ENCODE data around the gene AKR1D1. TPM values are rescaled to one million over a fixed set of nuclear protein-coding genes. Genes with fewer than 3 reads are reported as not detected.
"Not testable (repeated sequence)": the region's sequence is repeated elsewhere in the genome, so short reads cannot be mapped to it uniquely, and the experiment has no call there.

The AKR1D1 gene
- total RNA-seq, 1 donor from 2014 or later: not detected

- intact Hi-C loops (cut with micrococcal nuclease): no loop called here
- TF ChIP-seq, protein P1, sequence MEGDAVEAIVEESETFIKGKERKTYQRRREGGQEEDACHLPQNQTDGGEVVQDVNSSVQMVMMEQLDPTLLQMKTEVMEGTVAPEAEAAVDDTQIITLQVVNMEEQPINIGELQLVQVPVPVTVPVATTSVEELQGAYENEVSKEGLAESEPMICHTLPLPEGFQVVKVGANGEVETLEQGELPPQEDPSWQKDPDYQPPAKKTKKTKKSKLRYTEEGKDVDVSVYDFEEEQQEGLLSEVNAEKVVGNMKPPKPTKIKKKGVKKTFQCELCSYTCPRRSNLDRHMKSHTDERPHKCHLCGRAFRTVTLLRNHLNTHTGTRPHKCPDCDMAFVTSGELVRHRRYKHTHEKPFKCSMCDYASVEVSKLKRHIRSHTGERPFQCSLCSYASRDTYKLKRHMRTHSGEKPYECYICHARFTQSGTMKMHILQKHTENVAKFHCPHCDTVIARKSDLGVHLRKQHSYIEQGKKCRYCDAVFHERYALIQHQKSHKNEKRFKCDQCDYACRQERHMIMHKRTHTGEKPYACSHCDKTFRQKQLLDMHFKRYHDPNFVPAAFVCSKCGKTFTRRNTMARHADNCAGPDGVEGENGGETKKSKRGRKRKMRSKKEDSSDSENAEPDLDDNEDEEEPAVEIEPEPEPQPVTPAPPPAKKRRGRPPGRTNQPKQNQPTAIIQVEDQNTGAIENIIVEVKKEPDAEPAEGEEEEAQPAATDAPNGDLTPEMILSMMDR (IDR thresholded peaks at IDR 0.05; ENCODE audit: borderline replicate concordance): no peak
- no peaks in the 10 kb centered on the region for H3K4me1 ChIP-seq
- no peak overlapping the region for H3K4me3 ChIP-seq
- no peak overlapping the region for H3K27ac ChIP-seq (replicated peaks)
- peaks cover 1% of the 10 kb centered on the region for H3K27me3 ChIP-seq (ENCODE audit: low read depth)
- no peaks in the 10 kb centered on the region for H3K9me3 ChIP-seq (replicated peaks)
- H3K36me3 ChIP-seq: no peaks in the 10 kb centered on the region
- DNase-seq: no peak
These were observed 14.8 kb downstream of the AKR1D1 start for GRCh38 chr7:138091032-138091431.

GRCh38 chr7:138091840-138092239, 15.6 kb downstream of the AKR1D1 start:
- H3K36me3 ChIP-seq; H3K4me1 ChIP-seq; H3K27me3 ChIP-seq (ENCODE audit: low read depth); H3K4me3 ChIP-seq; H3K27ac ChIP-seq (replicated peaks); DNase-seq; H3K9me3 ChIP-seq (replicated peaks); intact Hi-C loops (cut with micrococcal nuclease): not testable (repeated sequence)

- TF ChIP-seq, protein P1 (IDR thresholded peaks at IDR 0.05; ENCODE audit: borderline replicate concordance): no peak
- Histone ChIP-seq H3K4me1 (no peaks in the 10 kb centered on the region), H3K9me3 (replicated peaks) (no peaks in the 10 kb centered on the region), H3K36me3 (no peaks in the 10 kb centered on the region), H3K27ac (replicated peaks) (no peak overlapping the region), H3K4me3 (no peak overlapping the region), H3K27me3 (ENCODE audit: low read depth) (no peaks in the 10 kb centered on the region)
- intact Hi-C loops (cut with micrococcal nuclease): no loop called here
- no peak for DNase-seq
These were observed 16.3 kb downstream of the AKR1D1 start for GRCh38 chr7:138092486-138093028.

DNA sequence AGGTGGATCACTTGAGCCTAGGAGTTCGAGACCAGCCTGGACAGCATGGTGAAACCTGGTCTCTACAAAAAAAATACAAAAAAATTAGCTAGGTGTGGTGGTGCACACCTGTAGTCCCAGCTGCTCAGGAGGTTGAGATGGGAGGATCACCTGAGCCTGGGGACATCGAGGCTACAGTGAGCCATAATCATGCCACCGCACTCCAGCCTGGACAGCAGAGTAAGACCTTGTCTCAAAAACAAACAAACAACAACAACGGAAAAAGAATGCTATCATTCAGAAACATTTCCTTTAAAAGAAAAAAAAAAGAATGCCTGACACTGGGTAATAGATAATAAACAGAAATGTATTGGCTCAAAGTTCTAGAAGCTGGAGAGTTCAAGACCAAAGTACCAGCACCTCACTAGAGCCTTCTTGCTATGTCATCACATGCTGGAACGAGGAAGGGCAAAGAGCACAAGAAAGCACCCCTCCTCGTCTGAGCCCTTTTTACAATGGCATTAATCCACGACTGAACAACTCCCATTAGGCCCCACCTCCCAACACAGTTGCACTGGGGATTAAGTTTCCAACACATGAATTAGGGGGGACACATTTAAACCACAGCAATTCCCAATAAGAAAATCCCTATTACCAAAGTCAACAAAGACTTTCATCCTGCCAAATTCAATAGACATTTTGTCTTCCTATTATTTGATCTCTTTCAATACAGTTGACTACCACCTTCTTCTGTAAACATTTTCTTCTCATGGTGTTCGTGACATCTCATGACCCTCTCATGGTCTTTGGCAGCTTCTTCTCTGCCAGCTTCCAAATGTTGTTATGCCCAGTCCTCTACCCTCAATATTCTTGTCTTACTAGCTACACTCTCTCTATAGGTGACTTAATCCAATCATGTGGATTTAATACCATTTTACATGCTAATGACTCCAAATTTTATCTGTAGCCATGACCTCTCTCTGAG, 20.0 kb downstream of the AKR1D1 start:
- no peak overlapping the region for H3K27ac ChIP-seq (replicated peaks)
- DNase-seq: no peak
- no peaks in the 10 kb centered on the region for H3K9me3 ChIP-seq (replicated peaks)
- no peaks in the 10 kb centered on the region for H3K36me3 ChIP-seq
- TF ChIP-seq, protein P1 (IDR thresholded peaks at IDR 0.05; ENCODE audit: borderline replicate concordance): no peak
- intact Hi-C loops (cut with micrococcal nuclease): no loop called here
- no peaks in the 10 kb centered on the region for H3K4me1 ChIP-seq
- no peaks in the 10 kb centered on the region for H3K27me3 ChIP-seq (ENCODE audit: low read depth)
- H3K4me3 ChIP-seq: no peak overlapping the region

GRCh38 chr7:138097064-138097741, 20.9 kb downstream of the AKR1D1 start:
- Histone ChIP-seq H3K4me3 (no peak overlapping the region), H3K36me3 (no peaks in the 10 kb centered on the region), H3K4me1 (no peaks in the 10 kb centered on the region), H3K27ac (replicated peaks) (no peak overlapping the region), H3K9me3 (replicated peaks) (no peaks in the 10 kb centered on the region), H3K27me3 (ENCODE audit: low read depth) (no peaks in the 10 kb centered on the region)
- intact Hi-C loops (cut with micrococcal nuclease): no loop called here
- DNase-seq: no peak
- TF ChIP-seq, protein P1 (IDR thresholded peaks at IDR 0.05; ENCODE audit: borderline replicate concordance): peak; percentile 28

Measured in left ventricle myocardium inferior (tissue), 1 donor.